HCT116 (cell line): ENCODE measurements around the gene AMDHD1.

Source experiments
- CBX3 ChIP-seq: IDR thresholded peaks from 2 replicates; pipeline ENCODE4 v1.6.1; 2012; ENCODE audit warnings: low read depth
- CEBPB ChIP-seq: IDR thresholded peaks from 2 replicates; pipeline ENCODE4 v1.6.1; 2012; ENCODE audit warnings: low read depth
- EGR1 ChIP-seq: IDR thresholded peaks from 2 replicates; pipeline ENCODE4 v1.6.1; 2012; ENCODE audit warnings: low read depth
- ELF1 ChIP-seq: IDR thresholded peaks from 2 replicates; pipeline ENCODE4 v1.6.1; 2012; ENCODE audit warnings: low read depth, borderline replicate concordance
- EZH2phosphoT487 ChIP-seq: fragments of 200-600 bp; IDR thresholded peaks from 2 replicates; pipeline ENCODE4 v1.6.1; 2018; ENCODE audit warnings: antibody characterized with exemption, borderline replicate concordance
- MAX ChIP-seq: IDR thresholded peaks from 2 replicates; pipeline ENCODE4 v1.6.1; 2012
- POLR2A ChIP-seq: IDR thresholded peaks from 2 replicates; pipeline ENCODE4 v1.7.0; 2011; ENCODE audit warnings: borderline replicate concordance; ENCODE audit not compliant: insufficient read depth, insufficient read length; ENCODE audit errors: extremely low read depth
- POLR2AphosphoS5 ChIP-seq: IDR thresholded peaks from 2 replicates; pipeline ENCODE4 v1.6.1; 2011; ENCODE audit warnings: mild to moderate bottlenecking, low read depth, low read length, moderate library complexity
- ZFX ChIP-seq: fragments of 450-650 bp; IDR thresholded peaks from 2 replicates; pipeline ENCODE4 v1.6.1; 2017
- ZNF274 ChIP-seq: fragments of 200-500 bp; sonication (Bioruptor generic); IDR thresholded peaks from 2 replicates; pipeline ENCODE4 v1.6.1; 2014; ENCODE audit warnings: mild to moderate bottlenecking, low read depth, low read length, inconsistent platforms
- TF ChIP-seq, protein P1 (sequence below), 3 experiments: fragments of 200-600 bp in 1 of 3; sonication (generic) in 1 of 3; IDR thresholded peaks in 2 of 3; conservative IDR thresholded peaks in 1 of 3; 2 replicates each; pipeline ENCODE4 v1.5.1; 2012 to 2017; ENCODE audit warnings: low read depth in 2 of 3, low read length in 2 of 3, antibody characterized with exemption in 1 of 3, borderline replicate concordance in 1 of 3, control low read depth in 1 of 3, mild to moderate bottlenecking in 1 of 3, mixed read lengths in 1 of 3, mixed run types in 1 of 3, moderate library complexity in 1 of 3; ENCODE audit not compliant: insufficient read depth in 1 of 3

- TF ChIP-seq POLR2A (no peak), ZNF274 (no peak), POLR2AphosphoS5 (no peak), CEBPB (no peak), EZH2phosphoT487 (no peak), CBX3 (no peak), ZFX (no peak), EGR1 (no peak), MAX (no peak), ELF1 (no peak)
- TF ChIP-seq, protein P1, sequence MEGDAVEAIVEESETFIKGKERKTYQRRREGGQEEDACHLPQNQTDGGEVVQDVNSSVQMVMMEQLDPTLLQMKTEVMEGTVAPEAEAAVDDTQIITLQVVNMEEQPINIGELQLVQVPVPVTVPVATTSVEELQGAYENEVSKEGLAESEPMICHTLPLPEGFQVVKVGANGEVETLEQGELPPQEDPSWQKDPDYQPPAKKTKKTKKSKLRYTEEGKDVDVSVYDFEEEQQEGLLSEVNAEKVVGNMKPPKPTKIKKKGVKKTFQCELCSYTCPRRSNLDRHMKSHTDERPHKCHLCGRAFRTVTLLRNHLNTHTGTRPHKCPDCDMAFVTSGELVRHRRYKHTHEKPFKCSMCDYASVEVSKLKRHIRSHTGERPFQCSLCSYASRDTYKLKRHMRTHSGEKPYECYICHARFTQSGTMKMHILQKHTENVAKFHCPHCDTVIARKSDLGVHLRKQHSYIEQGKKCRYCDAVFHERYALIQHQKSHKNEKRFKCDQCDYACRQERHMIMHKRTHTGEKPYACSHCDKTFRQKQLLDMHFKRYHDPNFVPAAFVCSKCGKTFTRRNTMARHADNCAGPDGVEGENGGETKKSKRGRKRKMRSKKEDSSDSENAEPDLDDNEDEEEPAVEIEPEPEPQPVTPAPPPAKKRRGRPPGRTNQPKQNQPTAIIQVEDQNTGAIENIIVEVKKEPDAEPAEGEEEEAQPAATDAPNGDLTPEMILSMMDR (IDR thresholded peaks at IDR 0.05 in 2 of 3, conservative IDR thresholded peaks at IDR 0.05 in 1 of 3; ENCODE audit: borderline replicate concordance in 1 of 3, insufficient read depth in 1 of 3, low read depth in 2 of 3, low read length in 2 of 3), result no peak
Observed at GRCh38 chr12:95972832-95973456, 29.8 kb downstream of the AMDHD1 start.
